PFSK-1 (cell line): Measurements from ENCODE around the gene STON2.

Experiments
- POLR2AphosphoS5 ChIP-seq: IDR thresholded peaks from 2 replicates; pipeline ENCODE4 v1.6.1; 2012; ENCODE audit warnings: low read depth, mild to moderate bottlenecking, control low read depth, low read length, moderate library complexity
- REST ChIP-seq, 2 experiments: IDR thresholded peaks; 2 replicates each; pipeline versions ENCODE4 v1.6.1 to v1.8.0; 2011 to 2012; ENCODE audit warnings: low read depth in 2 of 2, low read length in 2 of 2, control low read depth in 1 of 2, inconsistent platforms in 1 of 2, mild to moderate bottlenecking in 1 of 2, moderate library complexity in 1 of 2; ENCODE audit not compliant: insufficient read depth in 1 of 2
- SIN3A ChIP-seq: IDR thresholded peaks from 2 replicates; pipeline ENCODE4 v1.6.1; 2012; ENCODE audit warnings: mild to moderate bottlenecking, low read length, moderate library complexity, borderline replicate concordance; ENCODE audit not compliant: insufficient read depth
- TAF1 ChIP-seq: IDR thresholded peaks from 2 replicates; pipeline ENCODE4 v1.6.1; 2012; ENCODE audit warnings: low read length, control low read depth, borderline replicate concordance; ENCODE audit not compliant: insufficient read depth

DNA sequence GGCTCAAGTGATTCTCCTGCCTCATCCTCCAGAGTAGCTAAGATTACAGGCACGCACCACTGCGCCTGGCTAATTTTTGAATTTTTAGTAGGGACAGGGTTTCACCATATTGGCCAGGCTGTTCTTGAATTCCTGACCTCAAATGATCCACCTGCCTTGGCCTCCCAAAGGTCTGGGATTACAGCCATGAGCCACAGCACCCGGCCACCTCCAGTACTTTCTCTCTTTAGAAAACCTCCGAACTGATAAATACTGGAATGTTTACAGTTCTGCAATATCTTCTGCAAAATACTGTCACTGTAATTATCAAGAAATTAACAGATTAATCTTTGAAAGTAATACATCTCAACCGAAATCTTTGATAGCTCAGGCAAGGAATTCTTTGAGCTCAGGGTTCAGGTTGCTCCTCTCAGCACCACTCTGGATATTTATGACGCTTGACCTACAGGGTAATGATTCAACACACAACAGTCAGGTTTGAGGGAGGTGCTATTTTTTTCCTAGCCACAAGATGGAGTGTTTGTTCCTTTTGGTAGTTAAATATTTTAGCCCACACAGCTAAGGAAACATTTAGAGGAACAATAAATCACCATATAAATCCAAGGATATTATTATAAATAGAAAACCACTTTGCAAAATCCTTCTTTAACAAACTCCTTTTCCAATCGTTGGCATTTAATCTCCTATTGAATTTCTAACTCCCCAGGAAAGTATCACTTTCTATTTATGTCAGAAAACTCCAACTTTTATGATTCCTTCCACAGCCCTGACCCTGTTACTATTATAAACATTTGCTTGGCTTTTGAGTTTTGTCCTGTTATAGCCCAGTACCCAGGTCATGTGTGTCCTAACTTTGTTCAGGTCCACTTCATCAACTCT is 130.8 kb downstream of the STON2 start:
- TF ChIP-seq POLR2AphosphoS5 (no peak), REST (IDR thresholded peaks at IDR 0.05; ENCODE audit: insufficient read depth in 1 of 2, low read depth in 2 of 2, low read length in 2 of 2) (no peak), TAF1 (no peak), SIN3A (no peak)
